ENCODE results near the gene ALG14.

Gene ALG14

DNA sequence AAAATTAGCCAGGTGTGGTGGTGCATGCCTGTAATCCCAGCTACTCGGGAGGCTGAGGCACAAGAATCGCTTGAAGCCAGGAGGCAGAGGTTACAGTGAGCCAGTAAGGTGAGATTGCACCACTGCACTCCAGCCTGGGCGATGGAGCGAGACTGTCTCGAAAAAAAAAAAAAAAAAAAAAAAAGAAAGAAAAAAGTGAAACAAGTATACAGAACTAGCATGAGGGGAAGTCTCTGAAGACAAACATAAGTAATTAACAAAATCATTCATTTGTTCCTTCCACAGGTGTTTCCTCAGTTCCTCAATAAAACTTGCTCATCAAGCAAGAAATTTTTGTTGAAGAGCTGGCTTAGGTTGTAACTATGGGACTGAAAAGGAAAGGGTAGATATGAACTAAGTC, 93.6 kb downstream of the ALG14 start:
- Mint-ChIP-seq H3K4me1 (peaks cover 51% of the 10 kb centered on the region), H3K27me3 (ENCODE audit: low read depth) (no peaks in the 10 kb centered on the region), H3K36me3 (ENCODE audit: low read depth) (peaks cover 3% of the 10 kb centered on the region), H3K9me3 (no peaks in the 10 kb centered on the region), H3K4me3 (no peak overlapping the region), H3K27ac (peak overlapping the region; percentile 11 to 82 (median 82))
- TF ChIP-seq, protein P1, sequence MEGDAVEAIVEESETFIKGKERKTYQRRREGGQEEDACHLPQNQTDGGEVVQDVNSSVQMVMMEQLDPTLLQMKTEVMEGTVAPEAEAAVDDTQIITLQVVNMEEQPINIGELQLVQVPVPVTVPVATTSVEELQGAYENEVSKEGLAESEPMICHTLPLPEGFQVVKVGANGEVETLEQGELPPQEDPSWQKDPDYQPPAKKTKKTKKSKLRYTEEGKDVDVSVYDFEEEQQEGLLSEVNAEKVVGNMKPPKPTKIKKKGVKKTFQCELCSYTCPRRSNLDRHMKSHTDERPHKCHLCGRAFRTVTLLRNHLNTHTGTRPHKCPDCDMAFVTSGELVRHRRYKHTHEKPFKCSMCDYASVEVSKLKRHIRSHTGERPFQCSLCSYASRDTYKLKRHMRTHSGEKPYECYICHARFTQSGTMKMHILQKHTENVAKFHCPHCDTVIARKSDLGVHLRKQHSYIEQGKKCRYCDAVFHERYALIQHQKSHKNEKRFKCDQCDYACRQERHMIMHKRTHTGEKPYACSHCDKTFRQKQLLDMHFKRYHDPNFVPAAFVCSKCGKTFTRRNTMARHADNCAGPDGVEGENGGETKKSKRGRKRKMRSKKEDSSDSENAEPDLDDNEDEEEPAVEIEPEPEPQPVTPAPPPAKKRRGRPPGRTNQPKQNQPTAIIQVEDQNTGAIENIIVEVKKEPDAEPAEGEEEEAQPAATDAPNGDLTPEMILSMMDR (IDR thresholded peaks at IDR 0.05; ENCODE audit: unreplicated experiment in 3 of 3): no peak

DNA sequence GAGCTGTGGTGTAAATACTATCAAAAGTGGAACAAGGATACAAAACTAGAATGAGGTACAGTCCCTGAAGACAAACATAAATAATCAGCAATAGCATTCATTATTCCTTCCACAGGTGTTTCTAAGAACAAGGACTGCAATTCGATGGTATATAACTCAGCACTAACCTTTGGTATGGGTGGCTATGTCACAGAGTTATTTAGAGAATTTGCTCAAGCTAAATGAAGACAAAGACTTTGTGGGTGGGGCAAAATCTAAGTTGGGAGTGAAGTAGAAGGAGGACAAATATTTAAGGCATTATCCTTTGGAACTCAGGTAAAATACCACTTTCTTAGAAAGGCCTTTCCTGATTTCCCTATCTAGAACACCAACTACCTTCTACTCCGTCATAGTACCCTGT, 94.3 kb downstream of the ALG14 start:
- TF ChIP-seq, protein P1 (IDR thresholded peaks at IDR 0.05; ENCODE audit: unreplicated experiment in 3 of 3): no peak
- Mint-ChIP-seq H3K27ac (no peak overlapping the region), H3K9me3 (no peaks in the 10 kb centered on the region), H3K36me3 (ENCODE audit: low read depth) (peaks cover 3% of the 10 kb centered on the region), H3K4me1 (peaks cover 54% of the 10 kb centered on the region), H3K4me3 (no peak overlapping the region), H3K27me3 (ENCODE audit: low read depth) (no peaks in the 10 kb centered on the region)

DNA sequence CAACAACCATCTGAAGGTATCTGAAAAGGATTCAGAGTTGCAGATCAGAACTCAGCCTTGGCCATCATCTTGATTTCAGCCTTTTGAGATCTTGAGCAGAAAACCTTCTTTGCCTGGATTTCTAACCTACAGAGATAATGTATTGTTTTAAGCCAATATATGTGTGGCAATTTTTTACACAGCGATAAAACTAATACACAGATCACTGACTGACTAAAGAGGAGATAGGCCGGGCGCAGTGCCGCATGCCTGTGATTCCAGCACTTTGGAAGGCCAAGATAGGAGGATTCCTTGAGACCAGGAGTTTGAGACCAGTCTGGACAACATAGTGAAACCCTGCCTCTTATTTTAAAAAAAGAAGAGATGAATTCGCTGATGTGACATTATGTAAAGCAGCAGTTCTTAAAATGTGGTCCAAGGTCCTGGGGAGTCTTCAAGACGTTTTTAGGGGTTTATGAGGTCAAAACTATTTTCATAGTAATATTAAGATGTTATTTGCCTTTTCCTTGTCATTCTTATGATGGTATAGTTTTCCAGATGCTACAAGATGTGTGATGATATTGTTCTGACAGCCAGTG, 95.7 kb downstream of the ALG14 start:
- TF ChIP-seq, protein P1 (IDR thresholded peaks at IDR 0.05; ENCODE audit: unreplicated experiment in 3 of 3): no peak
- Mint-ChIP-seq H3K9me3 (no peaks in the 10 kb centered on the region), H3K27ac (peak overlapping the region in 2 of 3 experiments; percentile 54 to 70), H3K36me3 (ENCODE audit: low read depth) (peaks cover 3% of the 10 kb centered on the region), H3K4me1 (peaks cover 49% of the 10 kb centered on the region), H3K27me3 (ENCODE audit: low read depth) (no peaks in the 10 kb centered on the region), H3K4me3 (no peak overlapping the region)

DNA sequence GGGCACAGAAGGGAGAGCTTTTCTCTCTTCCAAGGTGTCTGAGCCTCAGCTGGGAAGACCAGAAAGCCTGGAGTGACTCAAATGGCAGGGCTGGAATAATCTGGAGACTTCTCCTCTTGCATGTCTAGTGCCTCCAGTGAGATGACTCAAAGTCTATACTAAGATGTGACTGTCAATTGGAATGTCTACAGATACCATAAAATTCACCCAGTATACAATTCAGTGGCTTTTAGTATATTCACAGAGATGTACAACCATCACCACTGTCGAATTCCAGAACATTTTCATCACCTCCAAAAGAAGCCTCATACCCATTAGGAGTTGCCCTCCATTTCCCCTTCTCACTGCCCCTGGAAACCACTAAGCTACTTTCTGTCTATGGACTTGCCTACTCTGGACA, 97.9 kb downstream of the ALG14 start:
- peaks cover 47% of the 10 kb centered on the region for H3K4me1 Mint-ChIP-seq

DNA sequence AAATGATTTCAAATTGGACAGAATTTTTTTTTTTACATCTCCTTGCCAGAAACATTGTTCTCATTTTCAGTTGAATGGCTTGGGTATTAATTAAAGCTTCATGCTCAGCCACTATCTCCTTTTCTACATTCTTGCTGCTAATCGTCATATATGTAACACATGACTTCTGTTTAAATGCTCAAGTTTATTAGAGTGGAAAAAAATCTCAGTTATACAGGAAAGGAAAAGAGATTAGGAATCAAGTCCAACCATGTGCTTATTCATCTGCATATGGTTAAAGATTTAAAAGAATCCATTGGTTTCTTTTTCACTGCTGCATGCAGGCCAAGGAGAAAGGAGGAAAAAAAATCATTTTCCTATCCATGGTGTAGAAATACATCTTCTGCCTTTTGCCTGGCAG, 98.5 kb downstream of the ALG14 start:
- peaks cover 3% of the 10 kb centered on the region for H3K36me3 Mint-ChIP-seq (ENCODE audit: low read depth)
- H3K4me1 Mint-ChIP-seq: peaks cover 44% of the 10 kb centered on the region
- H3K4me3 Mint-ChIP-seq: peak overlapping the region in 1 of 3 experiments; percentile 9
- TF ChIP-seq, protein P1 (IDR thresholded peaks at IDR 0.05; ENCODE audit: unreplicated experiment in 3 of 3): no peak
- H3K9me3 Mint-ChIP-seq: no peaks in the 10 kb centered on the region
- H3K27ac Mint-ChIP-seq: peak overlapping the region; percentile 55 to 91 (median 88)
- H3K27me3 Mint-ChIP-seq (ENCODE audit: low read depth): no peaks in the 10 kb centered on the region

More for the DNA sequence above, 97.9 kb downstream of the ALG14 start:
- Mint-ChIP-seq H3K9me3 (no peaks in the 10 kb centered on the region), H3K27me3 (ENCODE audit: low read depth) (no peaks in the 10 kb centered on the region), H3K4me3 (no peak overlapping the region), H3K36me3 (ENCODE audit: low read depth) (peaks cover 3% of the 10 kb centered on the region), H3K27ac (peak overlapping the region; percentile 55 to 91 (median 88))
- TF ChIP-seq, protein P1 (IDR thresholded peaks at IDR 0.05; ENCODE audit: unreplicated experiment in 3 of 3): no peak

DNA sequence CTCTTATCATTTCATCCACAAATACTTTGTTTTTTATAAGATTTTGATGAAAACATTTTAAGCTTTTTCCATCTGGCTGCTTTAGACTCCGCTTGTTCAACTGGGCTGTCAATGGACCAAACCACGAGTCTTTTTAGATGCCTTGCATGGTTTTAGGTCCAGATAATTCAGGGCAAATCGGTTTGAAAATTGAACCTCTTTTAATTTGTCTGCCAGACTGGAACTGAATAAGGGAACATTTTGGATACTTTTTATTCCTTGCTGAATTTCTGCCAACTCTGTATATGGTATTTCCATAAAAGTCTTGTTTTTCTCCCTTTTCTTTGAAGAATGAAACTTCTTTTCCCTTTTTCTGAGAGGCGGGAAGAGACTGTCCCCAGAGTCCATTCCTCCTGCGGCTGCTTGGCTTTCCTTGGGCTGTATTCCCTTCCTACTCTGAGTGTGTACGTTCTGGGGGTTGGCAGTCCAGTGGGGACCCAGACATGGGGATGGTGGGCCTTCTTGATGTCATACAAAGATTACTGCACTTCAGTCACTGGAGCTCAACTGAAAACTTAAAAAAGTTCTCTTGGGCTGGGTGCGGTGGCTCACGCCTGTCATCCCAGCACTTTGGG, 99.3 kb downstream of the ALG14 start:
- Mint-ChIP-seq H3K4me1 (peaks cover 48% of the 10 kb centered on the region), H3K27ac (peak overlapping the region in 2 of 3 experiments; percentile 40 to 91), H3K4me3 (no peak overlapping the region), H3K27me3 (ENCODE audit: low read depth) (no peaks in the 10 kb centered on the region), H3K9me3 (no peaks in the 10 kb centered on the region), H3K36me3 (ENCODE audit: low read depth) (peaks cover 3% of the 10 kb centered on the region)
- TF ChIP-seq, protein P1 (IDR thresholded peaks at IDR 0.05; ENCODE audit: unreplicated experiment in 3 of 3): no peak
